SKM-1 (cell line): ENCODE results near the gene PSTPIP2.

Experiments used
- DNase-seq: peaks from one replicate; lab custom pipeline; 2025; ENCODE audit not compliant: unreplicated experiment; lab: John Stamatoyannopoulos, UW

Gene PSTPIP2

GRCh38 chr18:45940724-45941123 is 131.3 kb downstream of the PSTPIP2 start:
- no peak for DNase-seq

GRCh38 chr18:45939236-45939635 is 132.8 kb downstream of the PSTPIP2 start:
- DNase-seq, result no peak

GRCh38 chr18:45938488-45938935 is 133.5 kb downstream of the PSTPIP2 start:
- no peak for DNase-seq

GRCh38 chr18:45935591-45936335 is 136.3 kb downstream of the PSTPIP2 start:
- DNase-seq, result no peak
